BLaER1 treated with 17β-estradiol and CSF1 and Interleukin-3, amounts not matched to agents 10 nM and 100 nM (cell line): ENCODE data around the gene PRKCB.

Source experiments
- H3K27ac ChIP-seq, 11 experiments: shearing (Covaris generic); formaldehyde crosslinking; 2 replicates each; pipeline ENCODE4 v1.8.1; 2022
- H3K27me3 ChIP-seq, 11 experiments: shearing (Covaris generic); formaldehyde crosslinking; 2 replicates each; pipeline ENCODE4 v1.8.1; 2022
- H3K36me3 ChIP-seq, 11 experiments: shearing (Covaris generic); formaldehyde crosslinking; 2 replicates each; pipeline ENCODE4 v1.8.1; 2022
- H3K4me1 ChIP-seq, 10 experiments: shearing (Covaris generic); formaldehyde crosslinking; 2 replicates each; pipeline ENCODE4 v1.8.1; 2022
- H3K4me2 ChIP-seq, 11 experiments: shearing (Covaris generic); formaldehyde crosslinking; 2 replicates each; pipeline ENCODE4 v1.8.1; 2022
- H3K4me3 ChIP-seq, 10 experiments: shearing (Covaris generic); formaldehyde crosslinking; 2 replicates each; pipeline ENCODE4 v1.8.1; 2022
- H3K9ac ChIP-seq, 11 experiments: shearing (Covaris generic); formaldehyde crosslinking; 2 replicates each; pipeline ENCODE4 v1.8.1; 2022
- H3K9me3 ChIP-seq, 11 experiments: shearing (Covaris generic); formaldehyde crosslinking; replicated peaks in 1 of 11; 2 replicates each; pipeline ENCODE4 v1.8.1; 2022
- H4K20me1 ChIP-seq, 11 experiments: shearing (Covaris generic); formaldehyde crosslinking; 2 replicates each; pipeline ENCODE4 v1.8.1; 2022
- Cebpa-rat ChIP-seq, 11 experiments: shearing (Covaris generic); IDR thresholded peaks; 2 replicates each; pipeline ENCODE4 v1.8.1; 2022

PRKCB gene

DNA sequence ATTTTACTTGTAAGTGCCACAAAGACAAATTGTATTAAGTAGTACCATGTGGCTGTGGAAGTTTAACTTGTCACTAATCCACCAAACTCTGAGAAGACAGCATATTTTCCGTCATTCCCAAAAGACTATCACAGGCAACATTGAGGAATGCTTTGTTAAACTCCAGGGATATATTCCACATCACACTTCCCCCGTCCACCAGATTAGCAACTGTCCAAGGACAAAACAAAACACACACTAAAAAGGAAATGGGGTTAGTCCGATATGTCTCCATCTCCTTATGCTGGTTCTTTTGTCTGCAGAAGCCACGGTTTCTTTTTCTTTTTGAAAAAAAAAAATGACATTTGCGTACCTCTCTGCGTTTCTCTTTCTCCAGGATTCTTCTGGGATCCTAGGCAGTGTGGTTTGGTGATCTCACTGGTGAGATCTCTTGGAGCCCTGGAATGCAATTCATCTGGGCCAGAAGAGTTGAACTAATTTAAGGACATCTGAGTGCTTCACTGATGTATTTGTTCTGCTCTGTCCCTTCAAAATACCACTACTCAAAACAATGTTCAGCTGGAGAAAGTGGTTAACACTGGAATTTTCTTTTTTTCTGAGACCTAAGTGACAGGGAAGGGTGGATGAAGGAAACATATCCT, 40.6 kb downstream of the PRKCB start:
- Histone ChIP-seq H3K27me3 (no peaks in the 10 kb centered on the region), H3K9ac (no peak overlapping the region), H3K9me3 (no peaks in the 10 kb centered on the region), H3K36me3 (peaks cover 0 to 16% (median 0%) of the 10 kb centered on the region in 11 experiments; a peak in 7 of 22 replicates), H3K4me3 (no peak overlapping the region), H3K27ac (peak overlapping the region in 8 of 11 experiments; percentile 2 to 92 (median 42); a peak in 13 of 22 replicates), H4K20me1 (no peaks in the 10 kb centered on the region), H3K4me1 (peaks cover 39 to 96% (median 89%) of the 10 kb centered on the region in 10 experiments), H3K4me2 (peak overlapping the region in 7 of 11 experiments; percentile 4 to 90 (median 85); a peak in 11 of 22 replicates)
- TF ChIP-seq Cebpa-rat (IDR thresholded peaks at IDR 0.05) = no peak

DNA sequence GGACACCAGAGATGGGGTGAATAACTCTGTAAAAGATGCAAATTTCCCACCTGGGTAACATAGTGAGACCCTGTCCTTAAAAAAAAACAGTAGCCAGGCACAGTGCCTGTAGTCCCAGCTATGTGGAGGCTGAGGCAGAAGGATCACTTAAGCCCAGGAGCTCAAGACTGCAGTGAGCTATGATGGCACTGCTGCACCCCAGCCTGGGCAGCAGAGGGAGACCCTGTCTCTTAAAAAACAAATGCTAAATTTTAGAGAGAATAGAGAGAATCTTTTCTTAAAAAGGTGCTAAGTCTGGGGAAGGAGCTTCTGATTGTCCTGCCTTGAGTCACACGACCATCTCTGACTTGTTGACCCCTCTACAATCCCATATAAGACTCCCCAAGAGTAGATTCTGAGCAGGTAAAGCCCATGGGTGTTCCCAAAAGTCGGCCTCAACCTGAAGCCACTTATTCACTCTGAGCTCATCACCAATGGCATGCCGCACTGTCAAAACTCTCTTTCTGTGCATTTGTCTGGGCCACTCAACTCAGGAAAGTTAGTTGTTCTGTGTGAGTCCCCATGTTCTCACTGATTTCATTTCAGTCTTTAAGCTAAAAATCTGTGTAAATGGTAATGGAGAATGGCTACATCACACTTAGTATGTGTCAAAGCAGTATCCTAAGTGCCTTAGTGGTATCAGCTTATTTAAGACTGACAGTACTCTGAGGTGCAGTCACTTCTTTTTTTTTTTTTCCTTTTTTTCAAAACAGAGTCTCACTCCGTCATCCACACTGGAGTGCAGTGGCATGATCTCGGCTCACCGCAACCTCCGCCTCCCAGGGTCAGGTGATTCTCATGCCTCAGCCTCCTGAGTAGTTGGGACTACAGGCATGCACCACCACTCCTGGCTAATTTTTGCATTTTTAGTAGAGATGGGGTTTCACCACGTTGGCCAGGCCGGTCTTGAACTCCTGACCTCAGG, 41.6 kb downstream of the PRKCB start:
- Histone ChIP-seq H3K36me3 (peaks cover 0 to 15% (median 0%) of the 10 kb centered on the region in 11 experiments; a peak in 6 of 22 replicates), H3K4me2 (peak overlapping the region in 5 of 11 experiments; percentile 84 to 90 (median 87); a peak in 10 of 22 replicates), H3K9ac (peak overlapping the region in 2 of 11 experiments; percentile 2 to 18; a peak in 3 of 22 replicates), H3K4me3 (no peak overlapping the region), H3K27ac (peak overlapping the region in 9 of 11 experiments; percentile 4 to 92 (median 44); a peak in 17 of 22 replicates), H4K20me1 (no peaks in the 10 kb centered on the region), H3K4me1 (peaks cover 49 to 94% (median 86%) of the 10 kb centered on the region in 10 experiments), H3K27me3 (no peaks in the 10 kb centered on the region), H3K9me3 (no peaks in the 10 kb centered on the region; a peak in 1 of 22 replicates)
- TF ChIP-seq Cebpa-rat (IDR thresholded peaks at IDR 0.05) = no peak

DNA sequence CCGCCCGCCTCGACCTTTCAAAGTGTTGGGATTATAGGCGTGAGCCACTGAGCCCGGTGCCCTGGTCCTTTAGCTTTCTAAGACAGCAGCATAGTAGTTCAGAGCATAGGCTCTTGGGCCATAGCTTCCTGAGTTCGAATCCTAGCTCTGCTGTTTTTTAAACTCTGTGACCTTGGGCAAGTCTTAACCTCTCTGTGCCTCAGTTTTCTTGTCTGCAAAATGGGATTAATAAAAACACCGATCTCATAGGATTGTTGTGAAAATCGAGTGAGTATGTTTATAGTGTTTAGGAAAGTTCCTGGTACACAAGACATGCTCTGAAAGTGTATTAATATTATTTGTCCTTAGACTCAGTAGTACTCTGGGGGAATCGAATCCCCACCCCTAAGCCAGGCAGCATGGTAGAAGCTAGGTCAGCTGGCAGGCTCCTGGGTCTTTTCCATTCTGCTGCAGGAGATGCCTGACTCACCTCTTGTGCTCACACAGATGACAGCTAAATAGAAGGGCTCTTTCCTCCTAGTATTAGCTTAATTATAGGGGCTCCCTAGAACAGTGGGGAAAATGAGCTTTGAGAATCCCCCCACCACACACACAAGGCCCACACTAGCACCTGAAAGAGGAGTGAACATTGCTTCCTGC, 44.1 kb downstream of the PRKCB start:
- Histone ChIP-seq H3K9ac (peak overlapping the region in 10 of 11 experiments; percentile 3 to 76 (median 72); a peak in 13 of 22 replicates), H4K20me1 (no peaks in the 10 kb centered on the region), H3K4me2 (peak overlapping the region; percentile 59 to 90 (median 79)), H3K27me3 (no peaks in the 10 kb centered on the region), H3K36me3 (peaks cover 0 to 30% (median 4%) of the 10 kb centered on the region in 11 experiments; a peak in 8 of 22 replicates), H3K4me3 (no peak overlapping the region), H3K4me1 (peaks cover 54 to 94% (median 91%) of the 10 kb centered on the region in 10 experiments), H3K27ac (peak overlapping the region; percentile 80 to 93 (median 90)), H3K9me3 (peaks cover 0 to 8% (median 0%) of the 10 kb centered on the region in 11 experiments; a peak in 2 of 22 replicates)
- TF ChIP-seq Cebpa-rat (IDR thresholded peaks at IDR 0.05) = no peak

DNA sequence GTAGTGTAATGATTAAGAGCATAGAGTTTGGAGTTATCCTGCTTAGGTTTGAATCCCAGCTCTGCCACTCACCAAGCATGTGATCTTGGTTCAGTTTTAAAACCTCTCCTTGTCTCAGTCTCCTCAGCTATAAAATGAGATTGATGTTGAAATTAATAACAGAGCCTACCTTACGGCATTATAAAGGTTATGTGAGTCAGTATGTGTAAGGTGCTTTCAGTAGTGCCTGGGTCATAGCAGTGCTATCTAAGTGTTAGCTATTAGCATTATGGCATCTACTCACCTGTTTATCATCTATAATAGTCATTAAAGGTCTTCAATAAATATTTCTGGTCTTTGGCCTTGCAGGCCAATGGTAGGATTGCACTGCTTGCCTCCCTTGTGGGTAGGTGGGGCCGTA, 53.4 kb downstream of the PRKCB start:
- Histone ChIP-seq H3K9me3 (0 out of 22 replicates have a peak, but pooled peaks cover 0 to 5% (median 0%) of the 10 kb centered on the region in 11 experiments), H3K4me2 (no peak overlapping the region), H3K27me3 (no peaks in the 10 kb centered on the region)

DNA sequence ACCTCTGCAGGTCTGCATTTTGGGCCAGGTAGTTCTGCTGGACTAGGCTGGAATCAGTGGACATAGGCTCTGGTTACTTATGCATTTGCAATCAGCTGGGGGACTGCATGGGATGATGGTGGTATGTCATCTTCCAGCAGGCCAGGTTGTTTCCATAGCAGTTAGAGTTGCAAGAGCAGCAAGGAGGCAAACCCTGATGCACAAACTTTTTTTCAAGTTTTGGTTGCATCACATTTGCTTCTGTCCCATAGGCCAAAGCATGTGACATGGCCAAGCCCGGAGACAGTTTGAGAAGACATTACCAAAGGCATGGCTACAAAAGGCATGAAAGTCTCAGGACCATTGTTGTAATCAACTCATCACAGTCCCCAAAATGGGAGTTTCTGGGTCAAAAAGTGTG, 58.2 kb downstream of the PRKCB start:
- Histone ChIP-seq H4K20me1 (peaks cover 0 to 71% (median 0%) of the 10 kb centered on the region in 11 experiments; a peak in 3 of 22 replicates), H3K4me1 (peaks cover 17 to 50% (median 22%) of the 10 kb centered on the region in 10 experiments), H3K36me3 (peaks cover 0 to 56% (median 0%) of the 10 kb centered on the region in 11 experiments; a peak in 10 of 22 replicates), H3K9ac (no peak overlapping the region), H3K27ac (no peak overlapping the region), H3K4me2 (peak overlapping the region in 2 of 11 experiments; percentile 27 to 35; a peak in 3 of 22 replicates), H3K9me3 (no peaks in the 10 kb centered on the region), H3K27me3 (no peaks in the 10 kb centered on the region), H3K4me3 (no peak overlapping the region)
- no peak for TF ChIP-seq Cebpa-rat (IDR thresholded peaks at IDR 0.05)

More for the DNA sequence above, 53.4 kb downstream of the PRKCB start:
- no peak for TF ChIP-seq Cebpa-rat (IDR thresholded peaks at IDR 0.05)
- H3K27ac ChIP-seq = no peak overlapping the region
- H3K4me1 ChIP-seq = peaks cover 3 to 42% (median 16%) of the 10 kb centered on the region in 10 experiments; a peak in 18 of 20 replicates
- no peak overlapping the region for H3K9ac ChIP-seq
- no peak overlapping the region for H3K4me3 ChIP-seq
- H3K36me3 ChIP-seq = peaks cover 0 to 55% (median 0%) of the 10 kb centered on the region in 11 experiments; a peak in 10 of 22 replicates
- H4K20me1 ChIP-seq = peaks cover 0 to 51% (median 0%) of the 10 kb centered on the region in 11 experiments; a peak in 3 of 22 replicates

DNA sequence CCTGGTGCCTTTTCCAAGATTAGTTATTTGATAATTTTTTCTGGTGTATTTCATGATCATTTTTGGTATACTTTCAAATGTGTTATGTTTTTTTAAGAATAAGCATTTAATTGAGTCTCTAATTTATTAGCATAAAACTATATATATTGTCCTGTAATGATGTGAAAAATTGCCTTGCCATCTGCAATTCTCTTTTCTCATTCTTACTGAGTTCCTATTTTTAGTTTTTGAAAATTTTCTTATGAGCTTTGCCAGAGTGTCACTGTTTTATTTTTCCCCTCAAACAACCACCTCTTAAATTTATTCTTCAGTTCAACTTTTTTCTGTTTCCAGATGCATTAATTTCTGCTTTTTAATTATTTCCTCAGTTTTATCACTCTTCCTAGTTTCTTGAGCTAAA, 59.3 kb downstream of the PRKCB start:
- Histone ChIP-seq H3K36me3 (peaks cover 0 to 55% (median 0%) of the 10 kb centered on the region in 11 experiments; a peak in 10 of 22 replicates), H3K9ac (no peak overlapping the region), H3K9me3 (no peaks in the 10 kb centered on the region), H3K4me2 (peak overlapping the region in 2 of 11 experiments; percentile 32 to 35; a peak in 3 of 22 replicates), H3K27ac (no peak overlapping the region), H3K4me1 (peaks cover 17 to 59% (median 25%) of the 10 kb centered on the region in 10 experiments), H3K27me3 (no peaks in the 10 kb centered on the region), H4K20me1 (peaks cover 0 to 78% (median 0%) of the 10 kb centered on the region in 11 experiments; a peak in 3 of 22 replicates), H3K4me3 (no peak overlapping the region)
- no peak for TF ChIP-seq Cebpa-rat (IDR thresholded peaks at IDR 0.05)

DNA sequence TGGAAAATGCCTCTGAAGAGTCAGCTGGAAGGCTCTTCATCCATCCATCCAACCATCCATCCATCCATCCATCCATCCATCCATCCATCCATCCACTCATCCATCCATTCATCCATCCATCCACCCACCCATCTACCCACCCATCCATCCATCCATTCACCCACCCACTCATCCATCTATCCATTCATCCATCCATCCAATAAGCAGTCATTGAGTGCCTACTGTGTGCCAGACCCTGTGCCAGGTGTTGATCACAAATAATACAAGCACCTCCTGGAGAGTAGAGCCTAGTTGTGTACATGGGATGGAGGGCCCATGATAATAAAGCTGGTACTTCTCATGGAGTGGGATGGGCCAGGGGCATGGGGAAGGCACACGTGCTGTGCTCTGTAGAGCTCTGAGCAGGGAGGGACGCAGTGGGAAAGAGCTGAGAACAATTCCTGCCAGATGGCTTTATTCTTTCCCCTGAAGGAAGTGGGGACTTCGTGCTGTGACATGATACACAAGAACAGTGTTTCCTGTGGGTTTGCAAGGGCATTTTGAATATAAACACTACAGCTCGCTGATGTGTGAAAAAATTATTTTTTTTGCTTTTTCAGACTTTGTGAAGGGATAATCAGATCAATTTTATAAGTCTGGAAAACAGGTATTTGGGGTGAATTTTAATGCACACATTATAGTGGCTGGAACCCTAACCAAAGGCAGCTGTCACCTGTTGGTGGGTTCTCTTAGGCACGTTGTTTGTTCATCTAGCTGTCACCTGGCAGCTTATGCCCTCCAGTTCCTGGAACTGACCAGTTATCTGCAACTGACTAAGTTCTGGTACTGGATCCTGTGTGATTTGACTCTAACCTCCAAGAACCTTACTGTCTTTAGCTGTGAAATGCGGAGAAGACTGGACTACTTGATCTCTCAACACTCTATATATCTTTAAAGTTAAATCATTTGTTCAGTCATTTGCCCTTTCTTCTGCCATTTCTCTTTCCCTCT, 61.3 kb downstream of the PRKCB start:
- no peaks in the 10 kb centered on the region for H3K9me3 ChIP-seq
- H3K4me2 ChIP-seq = peak overlapping the region; percentile 43 to 81 (median 71)
- H4K20me1 ChIP-seq = peaks cover 0 to 78% (median 0%) of the 10 kb centered on the region in 11 experiments; a peak in 5 of 22 replicates
- peak overlapping the region in 7 of 11 experiments; percentile 15 to 65 (median 51); a peak in 12 of 22 replicates for H3K27ac ChIP-seq
- H3K9ac ChIP-seq = peak overlapping the region in 1 of 11 experiments; percentile 25; a peak in 2 of 22 replicates
- H3K36me3 ChIP-seq = peaks cover 0 to 39% (median 0%) of the 10 kb centered on the region in 11 experiments; a peak in 10 of 22 replicates
- no peak for TF ChIP-seq Cebpa-rat (IDR thresholded peaks at IDR 0.05)
- peaks cover 33 to 80% (median 45%) of the 10 kb centered on the region in 10 experiments for H3K4me1 ChIP-seq
- no peak overlapping the region for H3K4me3 ChIP-seq
- H3K27me3 ChIP-seq = no peaks in the 10 kb centered on the region
